Measurements from ENCODE around the gene NARF. TPM values are rescaled to one million over a fixed set of nuclear protein-coding genes. Genes with fewer than 3 reads are reported as not detected.

The NARF gene
- polyA plus RNA-seq, 1 of the 3 experiments (the other 2 are of a cell fraction) = 128 TPM

DNA sequence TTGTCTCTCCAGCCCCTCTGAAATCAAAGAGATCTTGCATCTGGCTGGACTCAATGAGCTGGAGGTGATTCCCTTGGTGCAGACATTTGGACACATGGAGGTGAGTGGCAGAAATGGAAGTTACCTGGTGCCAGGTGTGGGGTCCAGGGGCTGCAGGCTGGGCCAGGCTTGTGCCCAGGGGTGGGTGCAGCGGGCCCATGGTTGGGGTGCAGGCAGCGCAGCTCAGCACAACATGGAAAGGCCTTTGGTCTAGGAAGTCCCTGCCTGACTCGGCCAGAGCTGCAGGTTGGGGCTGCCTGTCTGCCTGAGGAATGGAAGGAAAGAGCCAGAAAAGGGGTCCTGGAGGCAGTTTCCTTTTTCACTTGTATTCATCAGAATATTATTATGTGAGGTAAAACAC, 30.0 kb upstream of the NARF start:
- 92% methylated on average over 3 of the region's 3 CpGs for WGBS (ENCODE audit: low lambda C conversion rate)
- CTCF ChIA-PET = interaction anchor here (0.6 to 3.5 kb wide), 5 partner anchors 11 to 295 kb away, joined by 3 to 14 read pairs (median 3); no protein-coding TSS in a partner anchor
- POLR2A ChIA-PET = no interaction called here
- Histone ChIP-seq H2AFZ (ENCODE audit: low read depth) (no peak overlapping the region), H3K9me3 (no peaks in the 10 kb centered on the region), H3K4me3 (ENCODE audit: low read depth in 2 of 2, low read length in 1 of 2) (no peak overlapping the region), H3K4me2 (no peak overlapping the region), H3K27ac (ENCODE audit: low read depth in 2 of 2, low read length in 1 of 2) (no peak overlapping the region), H3K9ac (no peak overlapping the region), H3K36me3 (replicated peaks in 1 of 2; ENCODE audit: control insufficient read depth in 1 of 2, insufficient read depth in 2 of 2, low read length in 1 of 2) (no peaks in the 10 kb centered on the region), H3K4me1 (ENCODE audit: control insufficient read depth in 1 of 2, insufficient read depth in 2 of 2, low read depth in 1 of 2, low read length in 1 of 2) (no peaks in the 10 kb centered on the region; a peak in 1 of 4 replicates), H3K9me2 (no peaks in the 10 kb centered on the region), H3K79me2 (ENCODE audit: insufficient read depth) (no peaks in the 10 kb centered on the region), H3F3A (replicated peaks; ENCODE audit: insufficient read depth) (no peaks in the 10 kb centered on the region), H3K27me3 (ENCODE audit: insufficient read depth) (no peaks in the 10 kb centered on the region), H4K20me1 (ENCODE audit: insufficient read depth) (no peaks in the 10 kb centered on the region)
- no peak for DNase-seq
- no peak for TF ChIP-seq MEF2A (IDR thresholded peaks at IDR 0.05; ENCODE audit: borderline replicate concordance, low read depth)
- no peak for TF ChIP-seq TEAD4 (IDR thresholded peaks at IDR 0.05; ENCODE audit: borderline replicate concordance, insufficient read depth)
- no peak for TF ChIP-seq FOXJ3 (CRISPR knock-in tag; IDR thresholded peaks at IDR 0.05)
- TF ChIP-seq JUND (IDR thresholded peaks at IDR 0.05) = no peak
- no peak for TF ChIP-seq SIN3A (IDR thresholded peaks at IDR 0.05; ENCODE audit: borderline replicate concordance, low read depth, low read length)
- no peak for TF ChIP-seq RXRA (IDR thresholded peaks at IDR 0.05; ENCODE audit: borderline replicate concordance, low read depth)
- TF ChIP-seq ELF1 (IDR thresholded peaks at IDR 0.05) = no peak
- no peak for TF ChIP-seq SMC3 (IDR thresholded peaks at IDR 0.05; ENCODE audit: low read depth, low read length)
- TF ChIP-seq, protein P1, sequence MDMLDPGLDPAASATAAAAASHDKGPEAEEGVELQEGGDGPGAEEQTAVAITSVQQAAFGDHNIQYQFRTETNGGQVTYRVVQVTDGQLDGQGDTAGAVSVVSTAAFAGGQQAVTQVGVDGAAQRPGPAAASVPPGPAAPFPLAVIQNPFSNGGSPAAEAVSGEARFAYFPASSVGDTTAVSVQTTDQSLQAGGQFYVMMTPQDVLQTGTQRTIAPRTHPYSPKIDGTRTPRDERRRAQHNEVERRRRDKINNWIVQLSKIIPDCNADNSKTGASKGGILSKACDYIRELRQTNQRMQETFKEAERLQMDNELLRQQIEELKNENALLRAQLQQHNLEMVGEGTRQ (IDR thresholded peaks at IDR 0.05; ENCODE audit: borderline replicate concordance, low read depth, low read length) = no peak
- no peak for TF ChIP-seq MXI1 (IDR thresholded peaks at IDR 0.05; ENCODE audit: low read depth, low read length)
- no peak for TF ChIP-seq FOSL2 (IDR thresholded peaks at IDR 0.05; ENCODE audit: borderline replicate concordance, low read depth)
- TF ChIP-seq YY1 (IDR thresholded peaks at IDR 0.05; ENCODE audit: low read depth) = no peak
- no peak for TF ChIP-seq CHD2 (IDR thresholded peaks at IDR 0.05; ENCODE audit: low read length, partially characterized antibody)
- TF ChIP-seq GABPA (IDR thresholded peaks at IDR 0.05; ENCODE audit: low read depth) = no peak
- TF ChIP-seq TAF1 (IDR thresholded peaks at IDR 0.05; ENCODE audit: borderline replicate concordance, low read depth, low read length) = no peak
- TF ChIP-seq PBX3 (IDR thresholded peaks at IDR 0.05) = no peak
- no peak for TF ChIP-seq NFIC (IDR thresholded peaks at IDR 0.05; ENCODE audit: borderline replicate concordance)
- no peak for TF ChIP-seq REST (IDR thresholded peaks at IDR 0.05; ENCODE audit: low read depth, low read length)
